Measurements from ENCODE around the gene BCLAF3.

BCLAF3 gene

GRCh38 chrX:19949340-19949739, 41.5 kb downstream of the BCLAF3 start:
- Mint-ChIP-seq H3K36me3 (peaks cover 12% of the 10 kb centered on the region), H3K4me3 (no peak overlapping the region)

GRCh38 chrX:19947612-19948011, 43.2 kb downstream of the BCLAF3 start:
- no peak overlapping the region for H3K4me3 Mint-ChIP-seq
- H3K36me3 Mint-ChIP-seq = peaks cover 12% of the 10 kb centered on the region
- no peak overlapping the region for H3K27ac Mint-ChIP-seq
- H3K9me3 Mint-ChIP-seq = no peaks in the 10 kb centered on the region
- H3K27me3 Mint-ChIP-seq = no peaks in the 10 kb centered on the region
- peaks cover under 1% of the 10 kb centered on the region for H3K4me1 Mint-ChIP-seq

More at GRCh38 chrX:19949340-19949739, 41.5 kb downstream of the BCLAF3 start:
- peaks cover 4% of the 10 kb centered on the region for H3K4me1 Mint-ChIP-seq
- no peak overlapping the region for H3K27ac Mint-ChIP-seq
- H3K27me3 Mint-ChIP-seq = no peaks in the 10 kb centered on the region
- H3K9me3 Mint-ChIP-seq = no peaks in the 10 kb centered on the region
